Activated naive CD4-positive, alpha-beta T cell treated with anti-CD3 and anti-CD28 coated beads for 36 hours (primary cell): ENCODE results near the gene ZNF595. TPM values are rescaled to one million over a fixed set of nuclear protein-coding genes. Genes with fewer than 3 reads are reported as not detected.
"Not testable (repeated sequence)": the region's sequence is repeated elsewhere in the genome, so short reads cannot be mapped to it uniquely, and the experiment has no call there.

Experiments
- CTCF ChIA-PET: fragments of 350-600 bp; sonication (Branson Sonifier 250); formaldehyde crosslinking; loops from one replicate; lab custom pipeline; 2021; ENCODE audit warnings: antibody characterized with exemption; lab: Charles Lee
- DNase-seq: peaks from one replicate; pipeline ENCODE4 v3.0.0-alpha.2; 2020
- H3K27ac Mint-ChIP-seq: one replicate; pipeline ENCODE4 v1.8.0; 2021; ENCODE audit warnings: mild to moderate bottlenecking, mixed read lengths
- H3K27me3 Mint-ChIP-seq: one replicate; pipeline ENCODE4 v1.8.0; 2021; ENCODE audit warnings: low read depth, mixed read lengths
- H3K36me3 Mint-ChIP-seq: one replicate; pipeline ENCODE4 v1.8.0; 2021; ENCODE audit warnings: low read depth, mixed read lengths
- H3K4me1 Mint-ChIP-seq: one replicate; pipeline ENCODE4 v1.8.0; 2021; ENCODE audit warnings: low read depth, mixed read lengths
- H3K4me3 Mint-ChIP-seq: one replicate; pipeline ENCODE4 v1.8.0; 2021; ENCODE audit warnings: mild to moderate bottlenecking, moderate library complexity, mixed read lengths
- H3K9me3 Mint-ChIP-seq: one replicate; pipeline ENCODE4 v1.8.0; 2021; ENCODE audit warnings: mixed read lengths
- intact Hi-C: fragments of 100-400 bp; cut with micrococcal nuclease; formaldehyde crosslinking; loops from one replicate; pipeline ENCODE4 v1.15.1; 2023
- total RNA-seq, 2 experiments: library from RNA; stranded (reverse); gene quantifications; one replicate each; pipeline ENCODE4 v1.2.3, GENCODE V29; 2021

Gene ZNF595
- total RNA-seq, 2 experiments from 2014 or later: 7.6 to 9.2 TPM

- H3K9me3 Mint-ChIP-seq, H3K27me3 Mint-ChIP-seq, H3K4me1 Mint-ChIP-seq, H3K4me3 Mint-ChIP-seq, DNase-seq, H3K36me3 Mint-ChIP-seq, H3K27ac Mint-ChIP-seq, intact Hi-C loops: not testable (repeated sequence)
- CTCF ChIA-PET: interaction anchor here (1.2 kb wide), 1 partner anchor 8 kb away, joined by 4 read pairs; no protein-coding TSS in a partner anchor
Measured at GRCh38 chr4:36559-37415, 16.3 kb upstream of the ZNF595 start.

DNA sequence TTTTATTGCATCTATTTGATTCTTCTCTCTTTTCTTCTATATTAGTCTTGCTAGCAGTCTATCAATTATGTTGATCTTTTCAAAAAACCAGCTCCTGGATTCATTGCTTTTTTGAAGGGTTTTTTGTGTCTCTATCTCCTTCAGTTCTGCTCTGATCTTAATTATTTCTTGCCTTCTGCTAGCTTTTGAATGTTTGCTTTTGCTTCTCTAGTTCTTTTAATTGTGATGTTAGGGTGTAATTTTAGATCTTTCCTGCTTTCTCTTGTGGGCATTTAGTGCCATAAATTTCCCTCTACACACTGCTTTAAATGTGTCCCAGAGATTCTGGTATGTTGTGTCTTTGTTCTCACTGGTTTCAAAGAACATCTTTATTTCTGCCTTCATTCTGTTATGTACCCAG, 14.9 kb upstream of the ZNF595 start:
- H3K4me3 Mint-ChIP-seq, H3K4me1 Mint-ChIP-seq, intact Hi-C loops, H3K27me3 Mint-ChIP-seq, H3K36me3 Mint-ChIP-seq, DNase-seq, CTCF ChIA-PET, H3K9me3 Mint-ChIP-seq, H3K27ac Mint-ChIP-seq: not testable (repeated sequence)

- H3K27ac Mint-ChIP-seq, H3K27me3 Mint-ChIP-seq, intact Hi-C loops, H3K4me1 Mint-ChIP-seq, H3K36me3 Mint-ChIP-seq, H3K4me3 Mint-ChIP-seq, DNase-seq, H3K9me3 Mint-ChIP-seq: not testable (repeated sequence)
- CTCF ChIA-PET: interaction anchor here (0.9 to 1.3 kb wide), 3 partner anchors 13 to 25 kb away, joined by 3 to 5 read pairs (median 4); no protein-coding TSS in a partner anchor
Measured at GRCh38 chr4:43375-43774, 9.7 kb upstream of the ZNF595 start.

DNA sequence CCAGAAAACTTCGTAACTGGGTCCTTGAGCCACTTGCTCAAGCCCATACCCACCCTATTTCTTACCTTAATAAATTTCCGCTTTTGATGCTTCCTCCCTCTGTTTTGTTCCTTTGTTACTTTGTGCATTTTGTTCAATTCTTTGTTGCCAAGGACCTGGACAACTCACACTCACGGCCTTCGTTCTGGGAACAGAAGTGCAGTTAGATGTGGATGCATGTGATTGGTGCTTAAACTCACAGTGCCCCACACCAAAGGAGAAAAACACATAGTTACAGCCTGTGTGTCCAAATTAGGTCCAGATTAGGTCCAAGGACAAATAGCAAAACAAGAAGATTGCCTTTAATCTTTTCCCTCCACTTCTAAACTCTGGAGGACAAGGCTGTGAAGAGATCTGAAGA, 1.9 kb upstream of the ZNF595 start:
- H3K36me3 Mint-ChIP-seq, intact Hi-C loops, H3K9me3 Mint-ChIP-seq, H3K27me3 Mint-ChIP-seq, H3K4me3 Mint-ChIP-seq, H3K4me1 Mint-ChIP-seq, DNase-seq, H3K27ac Mint-ChIP-seq: not testable (repeated sequence)
- CTCF ChIA-PET: interaction anchor here (0.6 to 1.3 kb wide), 2 partner anchors 23 to 307 kb away, joined by 4 to 6 read pairs; no protein-coding TSS in a partner anchor

DNA sequence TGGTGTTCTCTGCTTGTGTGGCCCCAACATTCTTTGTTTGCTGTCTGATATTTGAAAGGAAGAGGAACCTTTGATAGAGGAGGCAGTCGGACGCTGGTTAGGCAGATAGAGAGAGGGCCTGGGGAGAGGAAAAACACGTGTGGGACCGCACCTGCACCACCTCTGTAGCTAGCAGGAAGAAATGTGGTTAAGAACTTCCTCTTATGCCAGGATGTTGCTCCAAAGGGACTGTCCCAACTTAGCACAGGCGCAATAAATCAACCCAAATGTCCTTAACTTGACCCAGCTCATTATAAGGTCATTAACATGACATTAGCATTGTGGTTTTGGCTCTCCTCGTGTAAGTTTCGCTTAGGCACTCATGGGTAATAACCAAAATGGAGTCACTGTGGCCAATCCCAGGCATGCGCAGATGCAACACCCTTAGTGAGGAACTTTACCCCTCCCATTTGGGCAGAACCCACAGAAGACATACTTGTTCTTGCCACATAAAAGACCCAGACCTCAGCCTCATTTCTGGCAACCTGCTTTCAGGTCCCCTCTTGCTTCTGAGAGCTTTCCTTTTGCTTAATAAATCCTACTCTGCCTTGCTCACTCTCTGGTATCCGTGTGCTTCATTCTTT, 1.4 kb upstream of the ZNF595 start:
- H3K27ac Mint-ChIP-seq, H3K4me1 Mint-ChIP-seq, H3K27me3 Mint-ChIP-seq, H3K4me3 Mint-ChIP-seq, H3K36me3 Mint-ChIP-seq, intact Hi-C loops, H3K9me3 Mint-ChIP-seq: not testable (repeated sequence)
- DNase-seq: peak; percentile 71
- CTCF ChIA-PET: interaction anchor here (0.6 to 1.3 kb wide), 2 partner anchors 24 to 306 kb away, joined by 4 to 6 read pairs; no protein-coding TSS in a partner anchor

DNA sequence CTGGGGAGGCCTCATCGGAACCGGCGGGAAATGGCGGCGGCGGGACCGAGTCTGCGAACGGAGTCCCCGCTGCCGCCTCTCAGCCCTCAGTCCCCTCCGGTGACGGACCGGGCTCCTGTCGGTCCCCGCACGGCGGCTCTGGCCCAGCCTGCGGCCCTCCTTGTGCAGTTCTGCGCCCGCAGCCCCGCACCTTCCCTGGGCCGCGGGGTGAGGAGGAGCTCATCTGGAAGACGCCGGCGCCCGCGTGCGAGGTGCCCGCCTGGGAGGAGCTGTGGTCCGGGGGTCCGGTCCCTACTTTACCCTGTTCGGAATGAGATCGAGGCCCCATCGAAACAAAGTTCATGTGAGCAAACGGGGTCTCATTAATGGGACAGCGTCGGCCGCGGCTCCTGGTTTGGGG, 400 bp downstream of the ZNF595 start:
- intact Hi-C loops, CTCF ChIA-PET, DNase-seq, H3K4me3 Mint-ChIP-seq, H3K36me3 Mint-ChIP-seq, H3K27ac Mint-ChIP-seq, H3K27me3 Mint-ChIP-seq, H3K4me1 Mint-ChIP-seq, H3K9me3 Mint-ChIP-seq: not testable (repeated sequence)

GRCh38 chr4:64733-65132, 11.6 kb downstream of the ZNF595 start:
- peaks cover 11% of the 10 kb centered on the region for H3K9me3 Mint-ChIP-seq
- DNase-seq, H3K27ac Mint-ChIP-seq, intact Hi-C loops, H3K27me3 Mint-ChIP-seq, CTCF ChIA-PET, H3K4me1 Mint-ChIP-seq, H3K4me3 Mint-ChIP-seq: not testable (repeated sequence)
- peaks cover 15% of the 10 kb centered on the region for H3K36me3 Mint-ChIP-seq

- H3K9me3 Mint-ChIP-seq: peaks cover 61% of the 10 kb centered on the region
- no peak overlapping the region for H3K4me3 Mint-ChIP-seq
- intact Hi-C loops: no loop called here
- no peaks in the 10 kb centered on the region for H3K27me3 Mint-ChIP-seq
- H3K36me3 Mint-ChIP-seq: peaks cover 69% of the 10 kb centered on the region
- CTCF ChIA-PET: no interaction called here
- H3K4me1 Mint-ChIP-seq: no peaks in the 10 kb centered on the region
- no peak overlapping the region for H3K27ac Mint-ChIP-seq
- no peak for DNase-seq
Measured at GRCh38 chr4:71830-72229, 18.7 kb downstream of the ZNF595 start.

- Mint-ChIP-seq H3K4me1 (no peaks in the 10 kb centered on the region), H3K4me3 (no peak overlapping the region), H3K36me3 (peaks cover 59% of the 10 kb centered on the region), H3K27me3 (no peaks in the 10 kb centered on the region), H3K27ac (no peak overlapping the region), H3K9me3 (peaks cover 58% of the 10 kb centered on the region)
- intact Hi-C loops: no loop called here
- CTCF ChIA-PET: no interaction called here
- no peak for DNase-seq
Measured at GRCh38 chr4:85951-86350, 32.8 kb downstream of the ZNF595 start.

DNA sequence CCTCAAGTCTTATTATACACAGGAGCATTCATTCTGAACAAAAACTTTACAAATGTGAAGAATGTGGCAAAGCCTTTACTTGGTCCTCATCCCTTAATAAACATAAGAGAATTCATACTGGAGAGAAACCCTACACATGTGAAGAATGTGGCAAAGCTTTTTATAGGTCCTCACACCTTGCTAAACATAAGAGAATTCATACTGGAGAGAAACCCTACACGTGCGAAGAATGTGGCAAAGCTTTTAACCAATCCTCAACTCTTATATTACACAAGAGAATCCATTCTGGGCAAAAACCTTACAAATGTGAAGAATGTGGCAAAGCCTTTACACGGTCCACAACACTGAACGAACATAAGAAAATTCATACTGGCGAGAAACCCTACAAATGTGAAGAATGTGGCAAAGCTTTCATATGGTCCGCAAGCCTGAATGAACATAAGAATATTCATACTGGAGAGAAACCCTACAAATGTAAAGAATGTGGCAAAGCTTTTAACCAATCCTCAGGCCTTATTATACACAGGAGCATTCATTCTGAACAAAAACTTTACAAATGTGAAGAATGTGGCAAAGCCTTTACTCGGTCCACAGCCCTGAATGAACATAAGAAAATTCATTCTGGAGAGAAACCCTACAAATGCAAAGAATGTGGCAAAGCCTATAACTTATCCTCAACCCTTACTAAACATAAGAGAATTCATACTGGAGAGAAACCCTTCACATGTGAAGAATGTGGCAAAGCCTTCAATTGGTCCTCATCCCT, 33.6 kb downstream of the ZNF595 start:
- H3K9me3 Mint-ChIP-seq: peaks cover 60% of the 10 kb centered on the region
- H3K27me3 Mint-ChIP-seq, CTCF ChIA-PET, H3K4me3 Mint-ChIP-seq, DNase-seq, H3K4me1 Mint-ChIP-seq, intact Hi-C loops, H3K27ac Mint-ChIP-seq: not testable (repeated sequence)
- peaks cover 59% of the 10 kb centered on the region for H3K36me3 Mint-ChIP-seq

- intact Hi-C loops: no loop called here
- Mint-ChIP-seq H3K9me3 (peaks cover 50% of the 10 kb centered on the region), H3K27me3 (peaks cover 3% of the 10 kb centered on the region)
Measured at GRCh38 chr4:98386-98785, 45.3 kb downstream of the ZNF595 start.

DNA sequence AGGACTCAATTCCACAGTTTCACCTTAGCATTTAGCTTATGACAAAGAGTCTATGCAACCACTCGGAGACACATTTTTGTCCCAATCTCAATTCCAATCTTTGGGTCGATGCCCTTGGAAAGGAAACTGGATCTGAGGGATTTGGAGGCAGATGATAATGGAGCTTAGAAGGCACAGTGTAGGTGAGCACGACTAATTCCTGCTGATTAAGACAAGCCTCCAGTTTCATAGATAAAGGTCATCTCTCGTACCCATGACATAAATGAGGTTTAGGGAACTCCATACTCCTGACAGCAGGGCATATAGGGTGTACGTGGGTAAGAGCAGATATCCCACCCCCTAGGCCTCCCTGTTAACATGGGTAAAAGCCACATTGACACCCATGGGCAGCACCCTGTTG, 46.7 kb downstream of the ZNF595 start:
- CTCF ChIA-PET: no interaction called here
- no peak for DNase-seq
- intact Hi-C loops: no loop called here
- Mint-ChIP-seq H3K27me3 (peaks cover 6% of the 10 kb centered on the region), H3K4me3 (no peak overlapping the region), H3K36me3 (peaks cover 12% of the 10 kb centered on the region), H3K9me3 (peaks cover 39% of the 10 kb centered on the region), H3K4me1 (no peaks in the 10 kb centered on the region), H3K27ac (no peak overlapping the region)

More at GRCh38 chr4:98386-98785, 45.3 kb downstream of the ZNF595 start:
- no peak for DNase-seq
- H3K27ac Mint-ChIP-seq: no peak overlapping the region
- H3K36me3 Mint-ChIP-seq: peaks cover 17% of the 10 kb centered on the region
- CTCF ChIA-PET: no interaction called here
- H3K4me3 Mint-ChIP-seq: no peak overlapping the region
- no peaks in the 10 kb centered on the region for H3K4me1 Mint-ChIP-seq
